Panc1 (cell line): Measurements from ENCODE around the gene OSBPL1A. TPM values are rescaled to one million over a fixed set of nuclear protein-coding genes. Genes with fewer than 3 reads are reported as not detected.

Experiments
- ATAC-seq: fragments of 200-7000 bp; cut with Tn5 transposase; 2 replicates; pipeline ENCODE4 v1.9.1; 2020; ENCODE audit warnings: mild to moderate bottlenecking, moderate library complexity
- BruUV-seq: library from RNA; stranded (reverse); fragments of 400-500 nt; replicated peaks from 2 replicates; lab custom pipeline; 2021; lab: Mats Ljungman, UMichigan
- CTCF ChIA-PET: fragments of 300-600 bp; sonication (Branson Sonifier 250); formaldehyde crosslinking; loops from one replicate; lab custom pipeline; 2022; ENCODE audit warnings: antibody characterized with exemption; lab: Charles Lee
- POLR2A ChIA-PET: fragments of 300-600 bp; sonication (Branson Sonifier 250); formaldehyde crosslinking; loops from one replicate; lab custom pipeline; 2022; ENCODE audit warnings: antibody characterized with exemption; lab: Charles Lee
- DNase-seq: peaks from one replicate; pipeline ENCODE4 v3.0.0-alpha.2; 2010; ENCODE audit warnings: low read depth, low spot score
- H3K27ac ChIP-seq: 2 replicates; pipeline ENCODE4 v1.5.1; 2011; ENCODE audit warnings: mild to moderate bottlenecking, low read length, inconsistent platforms
- H3K27me3 ChIP-seq: fragments of 200-500 bp; sonication (Bioruptor generic); 2 replicates; pipeline ENCODE4 v1.6.0; 2014; ENCODE audit warnings: low read length, inconsistent platforms; ENCODE audit not compliant: control insufficient read depth, insufficient read depth
- H3K36me3 ChIP-seq: fragments of 200-500 bp; sonication (Bioruptor generic); 2 replicates; pipeline ENCODE4 v1.5.1; 2014; ENCODE audit warnings: inconsistent platforms, mild to moderate bottlenecking, low read length, moderate library complexity; ENCODE audit not compliant: control insufficient read depth, insufficient read depth
- H3K4me1 ChIP-seq: 2 replicates; pipeline ENCODE4 v1.5.1; 2011; ENCODE audit warnings: inconsistent platforms, mild to moderate bottlenecking, low read length, moderate library complexity; ENCODE audit not compliant: control insufficient read depth, insufficient read depth
- H3K4me3 ChIP-seq, 2 experiments: 2 replicates each; pipeline ENCODE4 v1.5.1; 2011 to 2012; ENCODE audit warnings: low read depth in 2 of 2, low read length in 2 of 2, mild to moderate bottlenecking in 2 of 2, inconsistent platforms in 1 of 2, moderate library complexity in 1 of 2
- H3K9me3 ChIP-seq: fragments of 200-500 bp; sonication (Bioruptor generic); 2 replicates; pipeline ENCODE4 v1.5.1; 2014; ENCODE audit warnings: low read depth, mild to moderate bottlenecking, inconsistent platforms, low read length, moderate library complexity; ENCODE audit not compliant: control insufficient read depth, insufficient read depth
- POLR2AphosphoS5 ChIP-seq: IDR thresholded peaks from 2 replicates; pipeline ENCODE4 v1.6.1; 2012; ENCODE audit warnings: mild to moderate bottlenecking, low read depth, low read length, moderate library complexity
- SIN3A ChIP-seq: IDR thresholded peaks from 2 replicates; pipeline ENCODE4 v1.6.1; 2012; ENCODE audit warnings: low read depth, mild to moderate bottlenecking, low read length, moderate library complexity, borderline replicate concordance; ENCODE audit not compliant: insufficient read depth
- TCF7L2 ChIP-seq: IDR thresholded peaks from 2 replicates; pipeline ENCODE4 v1.6.1; 2011; ENCODE audit warnings: mild to moderate bottlenecking, low read depth, low read length, inconsistent platforms
- in situ Hi-C: cut with HindIII; loops from 2 replicates; pipeline ENCODE4 v1.10.0; 2016; ENCODE audit warnings: low sequenced_read_pairs, low pct_unique_long_range_greater_than_20kb
- intact Hi-C: fragments of 100-400 bp; cut with micrococcal nuclease; formaldehyde crosslinking; loops from one replicate; pipeline ENCODE4 v1.10.0; 2022; ENCODE audit not compliant: unreplicated experiment
- total RNA-seq: library from RNA; stranded (reverse); gene quantifications from one replicate; pipeline ENCODE4 v1.2.1, GENCODE V29; 2021; ENCODE audit not compliant: unreplicated experiment
- TF ChIP-seq, protein P1 (sequence below): fragments of 450-650 bp; IDR thresholded peaks from 2 replicates; pipeline ENCODE4 v1.5.1; 2017; ENCODE audit warnings: mild to moderate bottlenecking
- TF ChIP-seq, protein P2 (sequence below), 2 experiments: IDR thresholded peaks; 2 replicates each; pipeline ENCODE4 v1.6.1; 2011 to 2012; ENCODE audit warnings: low read depth in 2 of 2, control low read depth in 1 of 2, low read length in 1 of 2, mild to moderate bottlenecking in 1 of 2, moderate library complexity in 1 of 2; ENCODE audit not compliant: insufficient read depth in 1 of 2

The OSBPL1A gene
- total RNA-seq, 1 experiment from 2014 or later = 50.5 TPM

DNA sequence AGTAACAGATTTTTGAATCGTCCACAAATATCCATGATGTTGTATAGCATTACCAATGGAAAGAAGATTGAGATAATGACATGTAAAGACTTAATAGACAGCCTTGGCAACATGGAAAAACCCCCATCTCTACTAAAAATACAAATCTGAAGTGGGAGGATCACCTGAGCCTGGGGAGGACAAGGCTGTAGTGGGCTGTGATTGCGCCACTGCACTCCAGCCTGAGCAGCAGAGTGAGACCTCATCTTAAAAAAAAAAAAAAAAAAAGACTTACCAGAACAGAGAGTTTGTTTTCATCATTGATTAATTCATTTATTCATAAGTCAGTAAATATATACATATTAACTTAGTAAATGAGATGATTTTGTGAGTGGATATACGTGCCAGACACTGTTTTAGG lies 7.0 kb upstream of the OSBPL1A start:
- no TSS peak for BruUV-seq
- Histone ChIP-seq H3K4me1 (no peaks in the 10 kb centered on the region), H3K4me3 (no peak overlapping the region), H3K36me3 (no peaks in the 10 kb centered on the region), H3K9me3 (no peaks in the 10 kb centered on the region), H3K27ac (no peak overlapping the region), H3K27me3 (no peaks in the 10 kb centered on the region)
- intact Hi-C loops = no loop called here
- in situ Hi-C loops = no loop called here
- CTCF ChIA-PET = no interaction called here
- DNase-seq (no peak), ATAC-seq (no peak)
- TF ChIP-seq, protein P1, sequence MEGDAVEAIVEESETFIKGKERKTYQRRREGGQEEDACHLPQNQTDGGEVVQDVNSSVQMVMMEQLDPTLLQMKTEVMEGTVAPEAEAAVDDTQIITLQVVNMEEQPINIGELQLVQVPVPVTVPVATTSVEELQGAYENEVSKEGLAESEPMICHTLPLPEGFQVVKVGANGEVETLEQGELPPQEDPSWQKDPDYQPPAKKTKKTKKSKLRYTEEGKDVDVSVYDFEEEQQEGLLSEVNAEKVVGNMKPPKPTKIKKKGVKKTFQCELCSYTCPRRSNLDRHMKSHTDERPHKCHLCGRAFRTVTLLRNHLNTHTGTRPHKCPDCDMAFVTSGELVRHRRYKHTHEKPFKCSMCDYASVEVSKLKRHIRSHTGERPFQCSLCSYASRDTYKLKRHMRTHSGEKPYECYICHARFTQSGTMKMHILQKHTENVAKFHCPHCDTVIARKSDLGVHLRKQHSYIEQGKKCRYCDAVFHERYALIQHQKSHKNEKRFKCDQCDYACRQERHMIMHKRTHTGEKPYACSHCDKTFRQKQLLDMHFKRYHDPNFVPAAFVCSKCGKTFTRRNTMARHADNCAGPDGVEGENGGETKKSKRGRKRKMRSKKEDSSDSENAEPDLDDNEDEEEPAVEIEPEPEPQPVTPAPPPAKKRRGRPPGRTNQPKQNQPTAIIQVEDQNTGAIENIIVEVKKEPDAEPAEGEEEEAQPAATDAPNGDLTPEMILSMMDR = no peak
- TF ChIP-seq POLR2AphosphoS5 = no peak
- TF ChIP-seq, protein P2, sequence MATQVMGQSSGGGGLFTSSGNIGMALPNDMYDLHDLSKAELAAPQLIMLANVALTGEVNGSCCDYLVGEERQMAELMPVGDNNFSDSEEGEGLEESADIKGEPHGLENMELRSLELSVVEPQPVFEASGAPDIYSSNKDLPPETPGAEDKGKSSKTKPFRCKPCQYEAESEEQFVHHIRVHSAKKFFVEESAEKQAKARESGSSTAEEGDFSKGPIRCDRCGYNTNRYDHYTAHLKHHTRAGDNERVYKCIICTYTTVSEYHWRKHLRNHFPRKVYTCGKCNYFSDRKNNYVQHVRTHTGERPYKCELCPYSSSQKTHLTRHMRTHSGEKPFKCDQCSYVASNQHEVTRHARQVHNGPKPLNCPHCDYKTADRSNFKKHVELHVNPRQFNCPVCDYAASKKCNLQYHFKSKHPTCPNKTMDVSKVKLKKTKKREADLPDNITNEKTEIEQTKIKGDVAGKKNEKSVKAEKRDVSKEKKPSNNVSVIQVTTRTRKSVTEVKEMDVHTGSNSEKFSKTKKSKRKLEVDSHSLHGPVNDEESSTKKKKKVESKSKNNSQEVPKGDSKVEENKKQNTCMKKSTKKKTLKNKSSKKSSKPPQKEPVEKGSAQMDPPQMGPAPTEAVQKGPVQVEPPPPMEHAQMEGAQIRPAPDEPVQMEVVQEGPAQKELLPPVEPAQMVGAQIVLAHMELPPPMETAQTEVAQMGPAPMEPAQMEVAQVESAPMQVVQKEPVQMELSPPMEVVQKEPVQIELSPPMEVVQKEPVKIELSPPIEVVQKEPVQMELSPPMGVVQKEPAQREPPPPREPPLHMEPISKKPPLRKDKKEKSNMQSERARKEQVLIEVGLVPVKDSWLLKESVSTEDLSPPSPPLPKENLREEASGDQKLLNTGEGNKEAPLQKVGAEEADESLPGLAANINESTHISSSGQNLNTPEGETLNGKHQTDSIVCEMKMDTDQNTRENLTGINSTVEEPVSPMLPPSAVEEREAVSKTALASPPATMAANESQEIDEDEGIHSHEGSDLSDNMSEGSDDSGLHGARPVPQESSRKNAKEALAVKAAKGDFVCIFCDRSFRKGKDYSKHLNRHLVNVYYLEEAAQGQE (IDR thresholded peaks at IDR 0.05; ENCODE audit: insufficient read depth in 1 of 2, low read depth in 2 of 2, low read length in 1 of 2) = no peak
- TF ChIP-seq TCF7L2 = no peak
- TF ChIP-seq SIN3A = no peak
- POLR2A ChIA-PET = no interaction called here

DNA sequence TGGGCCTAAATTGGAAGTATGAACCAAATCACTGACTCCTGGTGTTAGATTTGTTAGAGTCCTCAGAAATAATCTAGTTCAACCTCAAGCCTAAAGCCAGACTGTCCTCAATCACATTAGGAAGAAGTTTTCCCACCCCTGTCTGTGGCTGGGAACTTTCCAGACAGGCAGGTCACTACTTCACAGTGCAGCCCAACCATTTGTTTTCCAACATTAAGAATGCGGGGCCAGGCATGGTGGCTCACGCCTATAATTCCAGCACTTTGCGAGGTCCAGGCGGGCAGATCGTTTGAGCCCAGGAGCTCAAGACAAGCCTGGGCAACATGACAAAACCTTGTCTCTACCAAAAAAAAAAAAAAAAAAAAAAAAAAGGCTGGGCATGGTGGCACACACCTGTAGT lies 5.5 kb upstream of the OSBPL1A start:
- intact Hi-C loops (no loop called here), in situ Hi-C loops (no loop called here)
- no peak overlapping the region for H3K27ac ChIP-seq
- no peaks in the 10 kb centered on the region for H3K9me3 ChIP-seq
- DNase-seq (no peak), ATAC-seq (no peak)
- H3K27me3 ChIP-seq = no peaks in the 10 kb centered on the region
- H3K36me3 ChIP-seq = no peaks in the 10 kb centered on the region
- no TSS peak for BruUV-seq
- TF ChIP-seq SIN3A = no peak
- TF ChIP-seq TCF7L2 = no peak
- TF ChIP-seq POLR2AphosphoS5 = no peak
- CTCF ChIA-PET = interaction anchor here (0.6 kb wide), 1 partner anchor 62 kb away, joined by 10 read pairs; no protein-coding TSS in a partner anchor
- H3K4me1 ChIP-seq = peaks cover 5% of the 10 kb centered on the region; the same call in 1 of the 2 replicates
- POLR2A ChIA-PET = interaction anchor here (0.6 kb wide), 1 partner anchor 26 kb away, joined by 5 read pairs; no protein-coding TSS in a partner anchor
- H3K4me3 ChIP-seq = no peak overlapping the region

DNA sequence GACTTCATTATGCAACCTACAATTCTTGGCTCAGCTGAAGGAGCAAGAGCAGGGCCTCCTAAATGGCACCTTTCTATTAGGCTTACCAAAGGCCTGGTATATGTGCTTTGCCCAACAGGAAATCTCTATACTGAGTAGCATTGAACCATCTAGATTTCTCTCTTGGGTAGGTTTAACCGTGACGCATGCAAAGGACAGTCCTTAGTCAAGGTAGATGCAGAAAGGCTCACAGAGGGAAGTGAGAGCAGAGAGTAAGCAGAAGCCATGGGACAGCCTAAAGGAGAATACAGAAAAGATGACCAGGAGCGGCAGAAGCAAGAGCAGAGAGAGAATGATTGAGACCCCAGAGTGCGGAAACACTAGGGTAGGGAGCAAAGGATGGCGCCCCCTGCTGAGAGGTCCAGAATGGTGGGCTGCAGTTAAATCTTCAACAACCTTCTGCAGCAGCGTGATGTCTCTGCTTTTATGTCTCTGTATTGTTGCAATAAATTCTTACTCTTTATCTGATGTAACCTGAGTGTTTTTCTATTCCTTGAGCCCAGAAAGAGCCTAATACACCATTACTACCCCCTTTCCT lies 4.7 kb upstream of the OSBPL1A start:
- TF ChIP-seq SIN3A = no peak
- TF ChIP-seq, protein P1 = peak; percentile 61
- H3K27ac ChIP-seq = no peak overlapping the region
- intact Hi-C loops = no loop called here
- POLR2A ChIA-PET = no interaction called here
- DNase-seq (no peak), ATAC-seq (no peak)
- in situ Hi-C loops = no loop called here
- no peak overlapping the region for H3K4me3 ChIP-seq
- no TSS peak for BruUV-seq
- peaks cover 6% of the 10 kb centered on the region; the same call in 1 of the 2 replicates for H3K4me1 ChIP-seq
- H3K27me3 ChIP-seq = no peaks in the 10 kb centered on the region
- no peaks in the 10 kb centered on the region for H3K9me3 ChIP-seq
- no peaks in the 10 kb centered on the region for H3K36me3 ChIP-seq
- CTCF ChIA-PET = no interaction called here
